Left ventricle myocardium inferior (tissue), 1 donor: ENCODE data around the gene SPEM3. TPM values are rescaled to one million over a fixed set of nuclear protein-coding genes. Genes with fewer than 3 reads are reported as not detected.

Source experiments
- DNase-seq: peaks from one replicate; pipeline ENCODE4 v3.0.0-alpha.2; 2020
- H3K27ac ChIP-seq: fragments of 200-600 bp; replicated peaks from 2 replicates; pipeline ENCODE4 v1.8.0; 2021
- H3K27me3 ChIP-seq: fragments of 200-600 bp; 2 replicates; pipeline ENCODE4 v1.8.0; 2021; ENCODE audit warnings: low read depth
- H3K36me3 ChIP-seq: fragments of 200-600 bp; 2 replicates; pipeline ENCODE4 v1.8.0; 2021
- H3K4me1 ChIP-seq: fragments of 200-600 bp; 2 replicates; pipeline ENCODE4 v1.8.0; 2021
- H3K4me3 ChIP-seq: fragments of 200-600 bp; 2 replicates; pipeline ENCODE4 v1.8.0; 2021; ENCODE audit warnings: mild to moderate bottlenecking, moderate library complexity
- H3K9me3 ChIP-seq: fragments of 200-600 bp; replicated peaks from 2 replicates; pipeline ENCODE4 v1.8.0; 2021
- intact Hi-C: fragments of 100-400 bp; cut with micrococcal nuclease; formaldehyde crosslinking; loops from one replicate; pipeline ENCODE4 v1.11.0; 2022
- long read RNA-seq: library from polyadenylated mRNA; unstranded; transcript quantifications from one replicate; pipeline ENCODE4 v2.0.0, GENCODE V29; 2021
- total RNA-seq: library from RNA; stranded (reverse); fragmentation: NEBNext Ultra II Directional; extraction: Animal tissue kit (Norgen Biotek cat#: 25700); gene quantifications from one replicate; pipeline ENCODE4 v1.2.1, GENCODE V29; 2021
- TF ChIP-seq, protein P1 (sequence below): fragments of 200-600 bp; IDR thresholded peaks from 2 replicates; pipeline ENCODE4 v1.8.0; 2021; ENCODE audit warnings: antibody characterized with exemption, mild to moderate bottlenecking, borderline replicate concordance
- donor health status: DM: no; HTN: yes; CAD: no; lungs with severe emphysema.

Gene SPEM3
- not detected for total RNA-seq
- long read RNA-seq = 0 reads

DNA sequence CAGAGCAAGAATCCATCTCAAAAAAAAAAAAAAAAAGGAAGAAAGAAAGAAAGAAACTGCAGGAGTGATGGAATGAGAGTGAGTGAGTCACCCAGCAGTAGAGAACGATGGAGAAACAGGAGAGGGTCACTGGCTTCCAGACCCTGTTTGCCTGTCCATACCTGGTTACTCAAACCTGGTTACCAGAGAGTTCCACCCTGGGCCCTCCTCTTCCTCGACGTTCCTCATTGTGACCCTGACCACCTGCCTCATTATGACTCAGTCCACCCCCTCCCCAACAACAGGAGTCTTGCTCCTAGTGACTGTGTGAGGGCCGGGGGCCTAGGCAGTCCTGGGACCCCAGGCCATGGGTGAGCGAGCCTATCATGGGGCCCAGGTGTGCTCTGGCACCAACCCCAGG lies at the start of gene SPEM3:
TSS of gene SPEM3 (plus strand) at position 301 of the 400 bp plus-strand sequence. CDS start at position 347, 46 bp downstream.
- no peaks in the 10 kb centered on the region for H3K4me1 ChIP-seq
- TF ChIP-seq, protein P1, sequence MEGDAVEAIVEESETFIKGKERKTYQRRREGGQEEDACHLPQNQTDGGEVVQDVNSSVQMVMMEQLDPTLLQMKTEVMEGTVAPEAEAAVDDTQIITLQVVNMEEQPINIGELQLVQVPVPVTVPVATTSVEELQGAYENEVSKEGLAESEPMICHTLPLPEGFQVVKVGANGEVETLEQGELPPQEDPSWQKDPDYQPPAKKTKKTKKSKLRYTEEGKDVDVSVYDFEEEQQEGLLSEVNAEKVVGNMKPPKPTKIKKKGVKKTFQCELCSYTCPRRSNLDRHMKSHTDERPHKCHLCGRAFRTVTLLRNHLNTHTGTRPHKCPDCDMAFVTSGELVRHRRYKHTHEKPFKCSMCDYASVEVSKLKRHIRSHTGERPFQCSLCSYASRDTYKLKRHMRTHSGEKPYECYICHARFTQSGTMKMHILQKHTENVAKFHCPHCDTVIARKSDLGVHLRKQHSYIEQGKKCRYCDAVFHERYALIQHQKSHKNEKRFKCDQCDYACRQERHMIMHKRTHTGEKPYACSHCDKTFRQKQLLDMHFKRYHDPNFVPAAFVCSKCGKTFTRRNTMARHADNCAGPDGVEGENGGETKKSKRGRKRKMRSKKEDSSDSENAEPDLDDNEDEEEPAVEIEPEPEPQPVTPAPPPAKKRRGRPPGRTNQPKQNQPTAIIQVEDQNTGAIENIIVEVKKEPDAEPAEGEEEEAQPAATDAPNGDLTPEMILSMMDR = no peak
- no peaks in the 10 kb centered on the region for H3K27me3 ChIP-seq
- no peak for DNase-seq
- no peak within 1 kb of the TSS for H3K4me3 ChIP-seq
- no peak within 1 kb of the TSS for H3K27ac ChIP-seq
- intact Hi-C loops = no loop called here
- H3K9me3 ChIP-seq = no peaks in the 10 kb centered on the region
- H3K36me3 ChIP-seq = no peaks in the 10 kb centered on the region

DNA sequence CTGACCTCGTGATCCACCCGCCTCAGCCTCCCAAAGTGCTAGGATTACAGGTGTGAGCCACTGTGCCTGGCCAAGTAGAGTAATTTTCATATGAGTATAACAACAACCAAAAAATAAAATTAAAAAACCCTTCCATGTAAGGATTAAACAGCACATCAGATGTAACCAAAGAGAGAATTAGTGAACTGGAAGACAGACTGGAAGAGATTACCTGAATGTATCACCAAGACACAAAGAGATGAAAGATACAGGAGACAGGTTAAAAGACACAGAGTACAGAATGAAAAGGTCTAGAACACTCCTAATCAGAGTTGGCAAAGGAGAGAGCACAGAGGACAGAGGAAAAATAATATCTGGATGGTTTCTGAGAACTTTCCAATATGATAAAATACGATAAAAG lies 49.5 kb upstream of the SPEM3 start:
- DNase-seq = no peak
- no peaks in the 10 kb centered on the region for H3K9me3 ChIP-seq
- TF ChIP-seq, protein P1 = no peak
- no peaks in the 10 kb centered on the region for H3K36me3 ChIP-seq
- no peak overlapping the region for H3K27ac ChIP-seq
- intact Hi-C loops = no loop called here
- H3K27me3 ChIP-seq = peaks cover 20% of the 10 kb centered on the region
- no peak overlapping the region for H3K4me3 ChIP-seq
- H3K4me1 ChIP-seq = peaks cover 32% of the 10 kb centered on the region

DNA sequence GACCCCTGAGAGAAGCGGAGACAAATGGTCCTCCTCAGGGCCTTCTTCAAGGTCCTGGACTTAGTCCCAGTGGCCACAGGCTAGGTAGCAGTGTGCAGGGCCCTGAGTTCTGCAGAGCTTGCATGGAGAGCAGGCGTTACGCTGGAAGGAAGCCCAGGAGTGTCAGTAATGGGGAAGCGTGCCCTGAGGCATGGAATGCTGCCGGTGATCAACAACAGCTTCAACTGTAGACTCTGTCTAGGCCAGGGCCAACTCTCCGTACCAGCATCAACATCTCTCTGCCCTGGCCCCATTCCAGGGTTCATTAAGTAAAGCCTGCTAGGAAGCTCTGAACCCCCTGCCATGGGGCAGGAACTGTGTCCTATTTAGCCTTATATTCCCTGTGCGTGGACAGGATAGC lies 48.3 kb upstream of the SPEM3 start:
- peaks cover 20% of the 10 kb centered on the region for H3K27me3 ChIP-seq
- peak overlapping the region; percentile 65 for H3K27ac ChIP-seq
- H3K4me3 ChIP-seq = peak overlapping the region; percentile 63

DNA sequence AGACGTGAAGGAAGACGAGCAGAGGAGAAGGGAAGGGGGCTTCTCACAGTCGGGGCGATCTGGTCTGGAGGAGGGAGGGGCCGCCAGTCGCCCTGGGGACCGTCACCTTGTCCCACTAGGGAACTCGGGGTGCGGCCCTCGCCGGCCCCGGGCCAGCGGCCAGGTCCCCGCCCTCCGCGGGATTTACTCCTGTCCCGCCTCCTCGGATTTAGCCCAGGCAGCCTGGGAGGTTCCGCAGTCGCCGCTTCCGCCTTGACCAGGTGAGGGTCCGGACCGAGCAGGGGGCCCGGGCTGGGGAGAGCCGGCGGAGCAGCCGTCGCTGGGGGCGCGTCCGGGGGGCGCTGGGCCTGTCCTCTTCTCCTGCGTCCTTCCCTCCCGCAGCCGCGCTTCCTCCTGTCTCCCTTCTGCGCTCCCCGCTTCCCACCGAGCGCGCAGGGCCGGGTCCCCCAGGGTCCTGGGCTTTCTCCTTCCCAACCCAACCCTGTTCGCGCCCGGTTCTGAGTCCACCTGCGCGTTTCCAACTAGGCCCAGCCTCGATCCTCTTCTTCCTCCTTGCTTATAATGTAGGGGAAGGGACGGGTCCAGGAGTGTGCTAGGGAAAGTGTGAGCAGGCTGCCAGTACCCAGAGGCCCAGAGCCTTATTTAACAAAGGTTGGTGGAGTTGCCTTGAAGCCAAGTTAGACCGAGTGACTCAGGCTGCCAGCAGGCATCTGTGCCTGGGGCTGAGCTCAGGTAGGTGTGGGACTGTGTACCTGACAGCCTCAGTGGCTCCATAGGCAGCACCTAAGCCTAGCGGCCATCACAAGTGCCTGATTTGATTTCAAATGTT lies 47.6 kb upstream of the SPEM3 start, which contains the start of gene TNK1:
TSS of gene TNK1 (plus strand) at position 235 of the 829 bp plus-strand sequence. CDS start 1,838 bp downstream, outside the sequence.
- H3K27ac ChIP-seq = peak within 1 kb of the TSS; percentile 65
- TF ChIP-seq, protein P1 = no peak

More for the DNA sequence above, 48.3 kb upstream of the SPEM3 start:
- peaks cover 35% of the 10 kb centered on the region for H3K4me1 ChIP-seq
- no peaks in the 10 kb centered on the region for H3K9me3 ChIP-seq
- TF ChIP-seq, protein P1 = peak; percentile 15
- peak; percentile 63 for DNase-seq
- intact Hi-C loops = no loop called here
- H3K36me3 ChIP-seq = no peaks in the 10 kb centered on the region

DNA sequence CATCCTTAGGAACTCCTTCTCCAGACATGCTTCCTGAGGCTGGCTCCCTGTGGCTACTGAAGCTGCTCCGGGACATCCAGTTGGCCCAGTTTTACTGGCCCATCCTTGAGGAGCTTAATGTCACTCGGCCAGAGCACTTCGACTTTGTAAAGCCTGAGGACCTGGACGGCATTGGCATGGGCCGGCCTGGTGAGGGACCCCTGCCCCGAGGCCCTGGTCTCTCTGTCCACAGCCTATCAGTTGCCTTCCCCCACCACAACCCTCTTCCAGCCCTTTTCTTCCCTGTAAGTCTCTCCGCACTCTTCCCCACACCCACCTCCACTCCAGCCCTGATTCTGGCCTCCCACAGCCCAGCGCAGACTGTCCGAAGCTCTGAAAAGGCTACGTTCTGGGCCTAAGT lies 45.8 kb upstream of the SPEM3 start:
- H3K4me1 ChIP-seq = peaks cover 35% of the 10 kb centered on the region
- TF ChIP-seq, protein P1 = no peak
- no peak overlapping the region for H3K27ac ChIP-seq
- no peaks in the 10 kb centered on the region for H3K9me3 ChIP-seq
- H3K27me3 ChIP-seq = peaks cover 20% of the 10 kb centered on the region
- no peak overlapping the region for H3K4me3 ChIP-seq
- DNase-seq = no peak
- H3K36me3 ChIP-seq = no peaks in the 10 kb centered on the region
- intact Hi-C loops = no loop called here

More for the DNA sequence above, 47.6 kb upstream of the SPEM3 start, which contains the start of gene TNK1:
- no peaks in the 10 kb centered on the region for H3K36me3 ChIP-seq
- peaks cover 20% of the 10 kb centered on the region for H3K27me3 ChIP-seq
- H3K4me3 ChIP-seq = peak within 1 kb of the TSS; percentile 63
- peaks cover 35% of the 10 kb centered on the region for H3K4me1 ChIP-seq
- H3K9me3 ChIP-seq = no peaks in the 10 kb centered on the region
- peak; percentile 48 for DNase-seq
- intact Hi-C loops = no loop called here
